HG03095 (cell line): ENCODE measurements around the gene BPIFB1.

Experiments
- ATAC-seq: cut with Tn5 transposase; IDR thresholded peaks from one replicate; pipeline ENCODE4 v1.9.1; 2021; ENCODE audit warnings: moderate library complexity; ENCODE audit not compliant: unreplicated experiment

Gene BPIFB1, protein sequence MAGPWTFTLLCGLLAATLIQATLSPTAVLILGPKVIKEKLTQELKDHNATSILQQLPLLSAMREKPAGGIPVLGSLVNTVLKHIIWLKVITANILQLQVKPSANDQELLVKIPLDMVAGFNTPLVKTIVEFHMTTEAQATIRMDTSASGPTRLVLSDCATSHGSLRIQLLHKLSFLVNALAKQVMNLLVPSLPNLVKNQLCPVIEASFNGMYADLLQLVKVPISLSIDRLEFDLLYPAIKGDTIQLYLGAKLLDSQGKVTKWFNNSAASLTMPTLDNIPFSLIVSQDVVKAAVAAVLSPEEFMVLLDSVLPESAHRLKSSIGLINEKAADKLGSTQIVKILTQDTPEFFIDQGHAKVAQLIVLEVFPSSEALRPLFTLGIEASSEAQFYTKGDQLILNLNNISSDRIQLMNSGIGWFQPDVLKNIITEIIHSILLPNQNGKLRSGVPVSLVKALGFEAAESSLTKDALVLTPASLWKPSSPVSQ

GRCh38 chr20:33282991-33283555, at the start of gene BPIFB1:
Gene BPIFB1 (plus strand): TSS chr20:33283214. CDS start chr20:33286074, 2,860 bp downstream.
- no peak for ATAC-seq

DNA sequence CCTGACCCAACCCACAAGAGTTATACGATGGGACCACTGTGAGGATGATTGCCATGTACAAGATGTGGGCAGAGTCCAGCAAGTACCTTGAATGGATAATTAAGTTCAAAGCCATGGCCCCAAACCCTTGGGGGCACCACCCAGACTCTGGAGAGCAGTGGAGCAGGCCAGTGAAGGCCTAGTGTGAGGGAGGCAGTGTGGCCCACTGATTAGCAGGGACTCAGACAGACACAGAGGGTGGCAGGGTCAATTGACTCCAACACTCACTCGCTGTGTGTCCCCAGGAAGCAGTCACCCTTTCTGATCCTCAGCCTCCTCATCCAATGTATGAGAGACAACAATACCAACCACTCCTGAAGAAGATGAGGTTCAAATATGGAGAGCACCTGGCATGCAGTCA, 49.0 kb upstream of the BPIFB1 start:
- no peak for ATAC-seq

DNA sequence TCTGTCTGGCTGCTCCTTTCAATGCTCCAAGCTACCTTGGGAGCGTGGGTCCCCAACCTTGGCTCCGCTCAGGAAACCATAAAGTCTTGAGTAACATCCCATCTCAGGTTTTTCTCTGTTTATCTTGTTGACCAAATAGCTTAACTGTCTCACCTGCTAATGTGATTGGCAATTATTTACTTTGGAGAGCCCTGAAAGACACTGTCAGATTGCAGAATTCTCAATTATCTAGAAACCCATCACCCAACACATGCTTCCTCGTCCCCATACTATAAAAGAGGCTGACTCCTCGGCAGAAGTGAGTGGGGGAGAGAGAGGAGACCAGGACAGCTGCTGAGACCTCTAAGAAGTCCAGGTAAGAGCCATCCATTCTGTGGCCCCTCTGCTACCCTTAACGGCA, 47.3 kb upstream of the BPIFB1 start, which contains the start of gene BPIFA1:
BPIFA1 (plus strand) TSS at position 301 of the 400 bp plus-strand sequence. CDS start 1,716 bp downstream, outside the sequence.
- ATAC-seq: no peak

DNA sequence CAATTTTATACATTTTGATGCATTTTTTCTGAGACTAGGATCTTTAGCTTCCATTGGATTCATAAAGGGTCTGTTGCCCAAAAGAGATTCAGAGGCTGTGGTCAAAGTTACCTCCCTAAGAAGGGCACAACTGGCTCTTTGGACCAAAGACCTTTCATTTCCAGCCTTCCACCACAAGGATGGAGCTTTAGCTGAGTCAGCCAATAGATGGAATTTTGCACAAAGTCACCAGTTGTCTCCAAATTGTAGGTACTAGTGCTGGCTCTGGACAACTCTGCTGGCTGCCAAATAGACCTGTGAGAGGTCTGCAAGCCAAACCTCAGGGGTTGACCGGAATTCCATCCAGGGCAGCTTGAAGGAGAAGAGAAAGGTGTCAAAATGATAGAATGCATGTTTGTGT, 46.7 kb upstream of the BPIFB1 start:
- ATAC-seq: no peak

DNA sequence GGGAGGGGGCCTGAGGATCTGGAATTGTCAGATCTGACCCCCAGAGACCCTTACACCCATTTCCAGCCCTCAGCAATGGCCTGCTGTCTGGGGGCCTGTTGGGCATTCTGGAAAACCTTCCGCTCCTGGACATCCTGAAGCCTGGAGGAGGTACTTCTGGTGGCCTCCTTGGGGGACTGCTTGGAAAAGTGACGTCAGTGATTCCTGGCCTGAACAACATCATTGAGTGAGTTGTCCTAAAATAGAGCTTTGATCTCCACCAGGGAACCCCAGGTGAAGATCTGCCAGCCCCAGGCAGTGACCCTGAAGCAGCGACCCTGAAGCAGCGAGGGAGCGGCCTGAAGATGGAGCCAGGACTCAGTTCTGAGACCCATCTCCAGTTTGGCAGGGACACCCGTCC, 45.0 kb upstream of the BPIFB1 start:
- no peak for ATAC-seq

- no peak for ATAC-seq
These were observed 43.6 kb upstream of the BPIFB1 start for GRCh38 chr20:33239418-33239817.

- no peak for ATAC-seq
These were observed 42.9 kb upstream of the BPIFB1 start for GRCh38 chr20:33239979-33240736.

DNA sequence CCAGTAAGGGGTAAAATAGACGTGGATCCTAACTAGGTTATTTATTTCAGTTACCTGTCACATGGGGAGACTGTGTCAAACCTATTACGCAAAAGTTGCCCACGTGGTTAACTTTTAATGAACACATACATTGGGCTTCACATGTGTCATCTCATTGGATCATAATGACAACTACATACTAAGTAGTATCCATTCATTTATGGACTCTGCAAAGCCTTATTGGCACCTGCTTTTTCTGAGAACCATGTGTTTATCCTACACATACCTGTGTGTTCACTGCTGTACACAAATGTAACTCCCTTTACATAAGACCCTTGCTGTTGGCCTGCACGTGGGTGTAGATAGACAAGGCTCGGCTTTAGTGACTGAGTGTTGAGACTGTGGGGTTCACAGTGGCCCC, 42.1 kb upstream of the BPIFB1 start:
- ATAC-seq: no peak

- no peak for ATAC-seq
These were observed 40.5 kb upstream of the BPIFB1 start for GRCh38 chr20:33242319-33243100.

DNA sequence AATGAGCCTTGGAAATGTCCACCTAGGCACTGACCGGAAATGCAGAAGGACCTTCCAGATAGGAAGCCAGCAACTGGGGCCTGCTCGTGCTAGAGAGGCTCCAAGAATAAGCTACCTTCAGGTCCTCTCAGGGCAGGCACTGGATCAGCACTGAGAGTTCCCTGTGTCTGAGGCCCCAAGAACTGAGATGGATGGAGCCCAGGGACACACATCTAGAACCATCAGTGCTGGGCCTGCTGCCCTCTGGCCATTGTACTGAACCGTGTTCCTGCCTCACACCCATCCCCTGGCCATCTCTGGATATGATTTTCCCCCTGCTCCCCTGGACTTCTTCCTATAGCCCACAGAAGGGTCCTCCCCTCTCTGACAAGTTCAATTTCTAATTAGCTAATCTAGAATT, 36.9 kb upstream of the BPIFB1 start:
- ATAC-seq: no peak

DNA sequence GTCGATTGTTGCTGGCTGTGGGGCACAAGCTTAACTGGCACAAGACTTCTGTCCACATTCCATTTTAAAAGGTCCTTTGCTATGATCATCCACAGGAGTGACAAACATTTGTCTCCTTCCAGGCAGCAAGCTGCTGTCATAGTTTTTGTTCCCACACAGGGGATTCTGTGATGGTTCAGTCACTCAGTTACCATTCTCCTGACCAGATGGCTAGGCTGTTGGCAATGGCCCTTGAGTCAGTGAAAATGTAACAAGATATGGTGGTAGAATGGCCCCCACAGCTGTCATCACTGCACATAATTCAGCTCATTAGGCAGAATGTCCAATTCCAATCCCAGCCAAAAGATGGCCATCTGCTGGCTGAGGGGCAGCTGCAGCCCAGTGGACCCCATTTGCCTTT, 33.6 kb upstream of the BPIFB1 start:
- ATAC-seq: no peak

DNA sequence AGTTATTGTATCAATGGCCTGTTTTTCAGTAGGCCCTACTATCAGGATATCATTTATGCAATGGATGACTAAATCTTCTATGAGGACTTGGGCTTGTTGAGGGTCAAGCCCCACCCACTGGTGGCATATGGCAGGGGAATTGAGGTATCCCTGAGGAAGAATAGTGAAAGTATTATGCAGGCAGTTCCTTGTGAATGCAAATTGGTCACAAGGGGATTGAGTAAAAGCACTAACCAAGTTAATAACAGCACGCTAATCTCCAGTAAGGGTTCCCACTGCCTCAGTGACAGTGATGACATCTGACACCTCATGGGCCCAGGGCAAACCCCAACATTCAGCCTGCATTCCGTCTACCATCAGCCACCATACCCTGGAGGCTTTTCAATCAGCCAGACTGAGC, 32.3 kb upstream of the BPIFB1 start:
- ATAC-seq: no peak

DNA sequence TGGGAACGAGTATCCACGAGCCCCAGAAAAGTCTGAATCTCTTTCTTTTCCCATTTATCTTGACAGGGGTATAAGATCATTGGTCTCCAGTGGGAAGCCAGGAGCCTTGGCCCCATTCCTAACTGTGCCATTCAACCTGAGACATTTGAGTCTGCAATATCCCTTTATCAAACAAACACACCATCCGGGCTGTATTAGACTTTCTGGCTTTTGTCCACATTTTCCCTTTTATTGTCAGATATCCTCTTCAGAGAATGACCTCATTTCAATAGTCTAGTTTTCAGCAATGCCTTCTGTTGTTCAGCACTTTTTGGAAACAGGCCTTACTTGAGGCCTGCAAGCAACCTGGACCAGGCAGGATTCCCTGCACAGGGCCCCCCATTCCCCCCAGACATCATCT, 31.5 kb upstream of the BPIFB1 start:
- no peak for ATAC-seq

- no peak for ATAC-seq
These were observed 30.6 kb upstream of the BPIFB1 start for GRCh38 chr20:33252460-33252859.

DNA sequence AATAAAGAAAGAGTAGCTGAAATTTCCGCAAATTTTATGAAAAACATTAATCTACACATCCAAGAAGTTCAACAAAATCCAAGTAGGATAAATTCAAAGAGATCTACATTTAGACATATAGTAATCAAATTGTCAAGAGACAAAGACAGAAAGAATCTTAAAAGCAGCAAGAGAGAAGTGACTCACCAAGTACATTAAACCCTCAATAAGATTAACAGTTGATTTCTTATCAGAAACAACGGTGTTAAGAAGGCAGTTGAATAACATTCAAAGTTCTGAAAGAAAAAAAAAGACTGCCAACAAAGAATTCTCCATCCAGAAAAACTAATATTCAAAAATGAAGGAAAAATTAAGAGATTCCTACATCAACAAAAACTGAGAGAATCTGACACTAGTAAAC, 28.0 kb upstream of the BPIFB1 start:
- no peak for ATAC-seq

DNA sequence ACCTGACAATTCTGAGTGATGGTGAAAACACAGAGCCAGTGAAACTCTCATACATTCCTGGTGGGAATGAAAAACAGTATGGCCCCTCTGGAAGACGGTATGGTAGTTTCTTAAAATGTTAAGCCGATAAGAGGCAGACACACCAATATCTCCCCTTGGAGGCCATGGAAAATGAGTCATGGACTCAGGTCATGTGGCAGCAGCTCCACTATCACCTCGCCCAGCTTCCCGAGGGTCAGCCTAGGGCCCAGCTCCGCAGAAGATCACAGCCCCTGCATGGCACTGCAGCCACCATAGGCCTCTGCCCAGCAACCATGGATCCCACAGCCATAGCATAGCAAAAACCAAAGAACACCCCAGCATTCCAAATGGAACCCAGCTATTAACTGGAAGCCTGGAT, 25.8 kb upstream of the BPIFB1 start:
- ATAC-seq: no peak

DNA sequence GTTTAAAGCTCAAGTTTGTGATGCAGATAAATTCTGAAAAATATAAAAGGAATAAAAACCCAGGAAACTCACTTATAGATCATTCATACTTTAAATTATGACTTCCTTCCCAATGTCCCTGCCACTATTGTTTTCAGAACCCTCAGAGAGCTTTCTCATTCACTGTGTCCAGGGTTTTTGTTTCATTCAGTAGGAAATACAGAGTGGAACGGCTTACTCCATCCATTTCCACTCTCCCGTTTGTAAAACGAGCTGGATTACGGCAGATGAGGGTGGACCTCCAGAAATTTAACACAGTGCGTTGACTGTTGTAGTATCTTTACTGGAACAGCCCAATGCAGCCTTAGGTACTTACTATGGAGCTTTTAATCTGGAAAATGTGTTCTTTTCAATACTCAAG, 23.6 kb upstream of the BPIFB1 start:
- ATAC-seq: no peak

GRCh38 chr20:33261465-33261864, 21.5 kb upstream of the BPIFB1 start:
- no peak for ATAC-seq

DNA sequence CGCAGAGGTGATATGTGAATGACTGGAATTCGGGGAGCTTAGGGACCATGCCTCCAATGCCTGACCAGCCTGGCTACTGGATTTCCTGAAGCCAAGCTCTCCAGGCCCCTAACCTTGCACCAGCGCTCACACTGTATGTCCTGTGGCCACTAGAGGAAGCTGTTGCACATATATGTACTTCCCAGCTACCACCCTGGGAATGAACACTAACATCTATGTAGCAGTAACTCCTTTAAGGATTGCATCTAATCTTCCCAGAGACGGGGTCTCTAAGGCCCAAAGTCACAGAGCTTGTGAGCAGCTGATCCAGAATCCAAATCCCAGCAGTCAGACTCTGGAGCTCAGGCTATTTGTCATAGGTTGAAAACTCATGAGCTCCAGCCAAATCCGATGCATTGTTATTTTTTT, 20.4 kb upstream of the BPIFB1 start:
- ATAC-seq: no peak

GRCh38 chr20:33263784-33264183, 19.2 kb upstream of the BPIFB1 start:
- no peak for ATAC-seq

- no peak for ATAC-seq
These were observed 15.3 kb upstream of the BPIFB1 start for GRCh38 chr20:33267701-33268100.
